Muscle layer of colon (tissue), 2 donors: ENCODE data around the gene MTHFS.

Source experiments
- H3K27ac ChIP-seq: one replicate; pipeline ENCODE4 v1.7.0; 2013; ENCODE audit warnings: low read depth, mild to moderate bottlenecking, low read length, moderate library complexity
- H3K27me3 ChIP-seq, 2 donors: one replicate each; pipeline ENCODE4 v1.7.0; 2013; ENCODE audit warnings: low read length in 2 of 2, mild to moderate bottlenecking in 2 of 2; ENCODE audit not compliant: insufficient read depth in 2 of 2, control insufficient read depth in 1 of 2
- H3K36me3 ChIP-seq: one replicate; pipeline ENCODE4 v1.7.0; 2013; ENCODE audit warnings: mild to moderate bottlenecking, low read length; ENCODE audit not compliant: insufficient read depth
- H3K4me1 ChIP-seq: one replicate; pipeline ENCODE4 v1.7.0; 2013; ENCODE audit warnings: mild to moderate bottlenecking, low read length; ENCODE audit not compliant: insufficient read depth
- H3K4me3 ChIP-seq, 2 donors: one replicate each; pipeline ENCODE4 v1.7.0; 2013; ENCODE audit warnings: low read length in 2 of 2, low read depth in 1 of 2, mild to moderate bottlenecking in 1 of 2, moderate library complexity in 1 of 2
- H3K9ac ChIP-seq: one replicate; pipeline ENCODE4 v1.7.0; 2013; ENCODE audit warnings: low read length
- H3K9me3 ChIP-seq: one replicate; pipeline ENCODE4 v1.7.0; 2013; ENCODE audit warnings: mild to moderate bottlenecking, low read length
- donor health status: abdominal sarcoma.
- donor health status: Adenocarcinoma of cecum.

The MTHFS gene

DNA sequence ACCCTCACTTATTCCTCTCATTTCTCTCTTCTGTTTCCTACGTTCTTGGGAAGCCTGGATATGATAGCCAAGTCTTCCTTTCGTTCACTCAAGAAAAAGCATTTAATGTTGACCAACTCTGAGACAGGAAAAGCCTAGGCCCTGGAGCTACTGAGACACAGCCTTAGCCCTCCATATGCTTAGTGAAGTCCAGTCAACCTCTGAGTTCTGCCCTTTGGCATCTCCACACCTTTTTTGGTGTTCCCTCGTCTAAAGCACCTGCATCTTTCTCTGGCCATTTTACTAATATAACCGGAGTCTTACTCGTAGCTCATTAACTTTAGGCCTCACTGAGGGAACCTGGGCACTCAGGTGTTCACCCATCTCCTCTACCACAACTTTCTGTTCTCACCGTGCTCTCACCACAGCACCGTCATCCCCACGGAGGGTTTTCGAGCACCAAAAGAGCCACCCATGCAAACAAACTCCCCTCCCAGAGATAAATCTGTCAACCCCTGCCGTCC is 632 bp downstream of the MTHFS start:
- no peaks in the 10 kb centered on the region for H3K27me3 ChIP-seq
- H3K9me3 ChIP-seq = no peaks in the 10 kb centered on the region
- no peaks in the 10 kb centered on the region for H3K36me3 ChIP-seq
- peak overlapping the region; percentile 56 to 79 for H3K4me3 ChIP-seq
- peak overlapping the region; percentile 76 for H3K9ac ChIP-seq
- H3K4me1 ChIP-seq = peaks cover 5% of the 10 kb centered on the region
- H3K27ac ChIP-seq = peak overlapping the region; percentile 74

DNA sequence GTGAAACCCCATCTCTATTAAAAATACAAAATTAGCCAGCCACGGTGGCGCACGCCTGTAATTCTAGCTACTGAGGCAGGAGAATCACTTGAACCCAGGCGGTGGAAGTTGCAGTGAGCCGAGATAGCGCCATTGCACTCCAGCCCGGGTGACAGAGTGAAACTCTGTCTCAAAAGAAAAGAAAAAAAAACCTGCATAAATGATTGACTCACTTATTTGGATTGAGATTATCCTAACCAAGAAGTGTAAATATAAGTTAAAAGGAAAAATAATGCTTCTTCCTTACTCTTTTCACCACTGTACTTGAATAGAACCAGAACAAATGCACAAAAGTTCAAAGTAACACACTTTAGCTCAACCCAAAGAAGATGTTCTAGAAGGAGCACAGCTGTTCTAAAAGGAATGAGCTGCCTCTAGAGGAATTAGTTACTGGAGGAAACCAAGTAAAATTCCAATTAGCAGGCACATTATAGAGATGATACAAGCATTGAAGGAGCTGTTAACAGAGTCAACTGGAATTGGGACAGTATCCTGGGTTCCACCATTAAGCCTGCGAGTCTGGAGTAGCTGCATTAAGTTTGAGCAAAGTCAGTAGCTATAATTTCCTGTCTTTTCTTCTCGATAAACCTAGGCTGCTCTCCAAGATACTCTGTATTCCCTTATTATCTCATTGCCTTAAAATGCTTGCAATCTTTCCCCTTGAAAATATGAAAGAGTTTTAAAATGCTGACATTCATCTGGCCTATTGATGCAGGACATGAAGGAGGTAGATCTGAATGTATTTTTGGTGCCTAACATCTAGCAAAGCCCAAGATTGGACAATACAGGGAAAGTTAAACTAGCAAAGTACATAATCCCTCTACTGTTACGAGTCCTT is 9.5 kb downstream of the MTHFS start:
- Histone ChIP-seq H3K9ac (no peak overlapping the region), H3K27ac (no peak overlapping the region), H3K27me3 (no peaks in the 10 kb centered on the region), H3K36me3 (peaks cover 24% of the 10 kb centered on the region), H3K4me3 (no peak overlapping the region), H3K4me1 (no peaks in the 10 kb centered on the region), H3K9me3 (no peaks in the 10 kb centered on the region)

DNA sequence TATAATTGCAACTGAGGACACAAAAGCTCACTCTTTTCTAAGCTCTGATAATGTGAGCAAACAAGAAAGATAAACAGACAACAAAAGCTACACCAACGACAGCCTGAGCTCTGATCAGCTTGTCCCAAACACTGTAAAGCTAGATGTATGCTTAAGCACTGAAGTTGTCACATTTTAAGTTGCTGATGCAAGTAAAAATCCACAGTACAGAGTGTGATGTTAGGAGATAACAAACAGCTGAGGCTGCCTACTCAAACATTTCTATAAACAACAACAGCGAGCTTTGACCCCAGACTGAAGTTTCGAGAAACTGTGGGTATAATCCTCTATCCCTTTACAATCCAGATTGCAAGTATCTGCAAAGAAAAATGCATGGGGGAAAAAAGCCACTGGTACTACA is 10.7 kb downstream of the MTHFS start:
- no peaks in the 10 kb centered on the region for H3K27me3 ChIP-seq
- no peak overlapping the region for H3K4me3 ChIP-seq
- H3K27ac ChIP-seq = no peak overlapping the region
- no peak overlapping the region for H3K9ac ChIP-seq
- H3K9me3 ChIP-seq = no peaks in the 10 kb centered on the region
- no peaks in the 10 kb centered on the region for H3K4me1 ChIP-seq
- H3K36me3 ChIP-seq = peaks cover 24% of the 10 kb centered on the region

DNA sequence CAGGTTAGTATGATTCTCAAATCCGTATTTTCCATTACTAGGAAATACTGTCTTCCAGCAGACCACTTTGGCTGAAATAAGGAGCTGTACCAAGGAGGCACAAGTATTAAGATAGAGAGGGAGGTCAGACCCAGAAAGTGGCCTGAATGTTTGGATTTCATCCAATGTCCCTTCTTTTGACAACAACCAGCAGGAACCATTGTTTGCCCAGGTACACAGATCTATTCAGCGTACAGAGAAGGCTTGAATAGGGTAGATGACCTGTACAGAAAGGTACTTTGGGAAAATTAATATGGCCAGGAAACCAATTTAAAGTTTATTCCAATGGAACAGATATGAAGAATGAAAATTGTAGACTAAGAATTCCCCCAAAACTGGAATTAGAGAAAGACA is 12.6 kb downstream of the MTHFS start:
- Histone ChIP-seq H3K27ac (no peak overlapping the region), H3K36me3 (peaks cover 24% of the 10 kb centered on the region), H3K9ac (no peak overlapping the region), H3K27me3 (no peaks in the 10 kb centered on the region), H3K9me3 (no peaks in the 10 kb centered on the region), H3K4me3 (no peak overlapping the region), H3K4me1 (no peaks in the 10 kb centered on the region)

DNA sequence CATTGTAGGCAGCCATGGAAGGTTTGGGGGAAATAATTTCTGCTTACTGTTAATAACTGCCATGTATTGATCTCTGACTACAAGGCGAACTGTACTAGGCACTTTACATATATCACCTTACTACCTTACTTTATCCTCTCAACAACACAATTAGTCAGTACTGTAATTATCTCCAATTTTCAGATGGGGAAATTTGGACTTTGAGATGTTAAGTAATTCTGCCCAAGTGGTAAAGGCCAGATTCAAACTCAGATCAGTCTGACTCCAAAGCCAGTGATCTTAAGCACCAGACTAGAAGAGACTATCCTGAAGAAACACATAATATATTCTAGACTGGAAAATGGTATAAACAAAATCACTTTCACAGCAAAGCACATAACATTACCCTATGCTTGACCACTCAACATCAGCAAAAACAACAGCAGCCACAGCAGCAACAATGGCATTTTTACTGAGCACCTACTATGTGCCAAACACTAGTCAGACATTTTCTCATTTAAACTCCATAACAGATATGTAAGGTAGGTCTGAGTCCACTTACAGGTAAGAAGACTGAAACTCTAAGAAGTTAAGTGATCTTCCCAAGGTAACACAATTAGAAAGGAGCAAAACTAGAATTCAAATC is 13.1 kb downstream of the MTHFS start:
- Histone ChIP-seq H3K27me3 (no peaks in the 10 kb centered on the region), H3K4me1 (no peaks in the 10 kb centered on the region), H3K9me3 (no peaks in the 10 kb centered on the region), H3K36me3 (peaks cover 24% of the 10 kb centered on the region), H3K27ac (no peak overlapping the region), H3K9ac (no peak overlapping the region), H3K4me3 (no peak overlapping the region)

DNA sequence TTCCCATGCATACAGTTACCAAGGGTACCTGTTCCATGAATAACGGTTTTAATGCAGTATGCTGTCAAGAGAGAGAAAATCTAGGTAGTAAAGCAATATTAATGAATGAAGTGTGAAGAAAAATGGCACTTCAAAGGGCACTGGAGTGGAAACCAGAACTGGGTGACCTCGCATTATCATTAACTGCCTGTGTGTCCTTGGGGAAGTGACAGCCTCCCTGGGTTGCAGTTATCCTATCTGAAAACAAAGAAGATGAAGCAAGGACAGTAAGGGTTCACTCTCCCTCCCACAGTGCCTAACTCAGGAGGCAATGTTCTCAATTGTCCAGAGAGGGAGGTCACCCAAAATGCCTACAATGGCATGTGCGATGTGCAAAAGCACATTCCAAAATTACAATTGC is 15.1 kb downstream of the MTHFS start:
- no peak overlapping the region for H3K4me3 ChIP-seq
- peaks cover 14% of the 10 kb centered on the region for H3K36me3 ChIP-seq
- H3K4me1 ChIP-seq = no peaks in the 10 kb centered on the region
- no peaks in the 10 kb centered on the region for H3K9me3 ChIP-seq
- no peaks in the 10 kb centered on the region for H3K27me3 ChIP-seq
- H3K27ac ChIP-seq = no peak overlapping the region
- H3K9ac ChIP-seq = no peak overlapping the region

DNA sequence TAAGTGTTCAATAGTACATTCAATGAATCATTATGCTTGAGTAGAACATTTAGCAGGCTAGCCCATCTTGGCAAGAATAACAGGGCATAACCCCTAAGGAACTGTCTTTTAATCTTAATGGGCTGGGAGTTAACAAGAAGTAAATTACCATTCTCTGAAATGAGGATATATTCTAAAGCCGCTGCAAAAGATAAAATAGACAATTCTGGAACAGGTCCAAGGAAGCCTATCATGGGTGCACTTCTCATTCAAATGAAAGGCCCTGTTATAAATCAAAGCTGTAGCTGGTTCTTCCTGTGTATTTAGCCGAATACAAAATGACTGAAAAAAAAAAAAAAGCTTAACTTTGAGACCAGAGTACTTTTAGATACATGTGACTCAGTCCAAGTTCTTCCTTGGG is 15.6 kb downstream of the MTHFS start:
- Histone ChIP-seq H3K4me3 (no peak overlapping the region), H3K9ac (no peak overlapping the region), H3K9me3 (no peaks in the 10 kb centered on the region), H3K27me3 (no peaks in the 10 kb centered on the region), H3K27ac (no peak overlapping the region), H3K36me3 (peaks cover 13% of the 10 kb centered on the region), H3K4me1 (no peaks in the 10 kb centered on the region)

DNA sequence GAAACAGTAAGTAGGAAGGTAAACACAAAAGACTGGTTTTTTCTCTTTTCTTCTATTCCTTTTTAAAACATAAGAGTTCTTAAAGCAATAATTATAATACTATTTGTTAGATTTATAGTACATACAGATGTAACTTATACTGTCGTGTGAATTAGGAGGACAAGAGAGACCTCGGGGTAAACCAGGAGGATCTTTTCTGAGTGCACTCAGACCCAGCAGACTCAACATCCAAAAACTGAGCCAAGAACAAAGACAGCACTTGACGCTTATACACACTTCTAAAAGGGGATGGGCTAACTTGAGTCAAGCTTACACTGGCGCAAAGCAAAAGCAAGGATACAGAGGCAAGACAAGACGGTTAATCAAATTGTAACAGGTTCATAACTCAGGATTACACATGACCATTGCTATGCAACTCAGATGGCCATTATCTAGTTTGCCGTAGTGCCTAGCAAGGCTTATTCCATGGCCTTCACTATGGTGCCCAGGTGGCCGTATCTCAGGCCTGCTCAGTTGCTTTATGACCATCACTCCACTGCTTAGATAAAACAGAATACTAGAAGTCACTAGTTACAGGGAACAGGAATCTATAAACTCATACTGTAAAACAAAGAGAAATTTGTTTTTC is 18.6 kb downstream of the MTHFS start:
- Histone ChIP-seq H3K27ac (no peak overlapping the region), H3K36me3 (peaks cover 6% of the 10 kb centered on the region), H3K27me3 (no peaks in the 10 kb centered on the region), H3K9me3 (no peaks in the 10 kb centered on the region), H3K4me1 (no peaks in the 10 kb centered on the region), H3K9ac (no peak overlapping the region), H3K4me3 (no peak overlapping the region)

DNA sequence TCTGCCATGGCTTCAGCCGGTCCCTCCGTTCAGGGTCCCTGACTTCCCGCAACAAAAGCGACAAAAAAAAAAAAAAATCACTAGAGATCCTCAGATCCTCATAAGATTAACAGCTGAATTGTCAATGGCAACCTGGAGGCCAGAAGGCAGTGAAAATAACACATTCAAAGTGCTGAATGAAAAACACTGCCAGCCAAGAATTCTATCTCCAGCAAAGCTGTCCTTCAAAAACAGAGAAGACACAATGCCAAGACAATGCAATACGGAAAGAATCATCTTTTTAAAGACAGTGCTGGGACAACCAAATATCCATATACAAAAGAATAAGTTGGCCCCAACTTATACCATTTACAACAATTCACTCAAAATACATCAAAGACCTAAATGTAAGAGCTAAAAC is 21.6 kb downstream of the MTHFS start:
- no peak overlapping the region for H3K4me3 ChIP-seq
- no peaks in the 10 kb centered on the region for H3K9me3 ChIP-seq
- H3K36me3 ChIP-seq = no peaks in the 10 kb centered on the region
- H3K27ac ChIP-seq = no peak overlapping the region
- H3K9ac ChIP-seq = no peak overlapping the region
- H3K4me1 ChIP-seq = no peaks in the 10 kb centered on the region
- H3K27me3 ChIP-seq = no peaks in the 10 kb centered on the region

DNA sequence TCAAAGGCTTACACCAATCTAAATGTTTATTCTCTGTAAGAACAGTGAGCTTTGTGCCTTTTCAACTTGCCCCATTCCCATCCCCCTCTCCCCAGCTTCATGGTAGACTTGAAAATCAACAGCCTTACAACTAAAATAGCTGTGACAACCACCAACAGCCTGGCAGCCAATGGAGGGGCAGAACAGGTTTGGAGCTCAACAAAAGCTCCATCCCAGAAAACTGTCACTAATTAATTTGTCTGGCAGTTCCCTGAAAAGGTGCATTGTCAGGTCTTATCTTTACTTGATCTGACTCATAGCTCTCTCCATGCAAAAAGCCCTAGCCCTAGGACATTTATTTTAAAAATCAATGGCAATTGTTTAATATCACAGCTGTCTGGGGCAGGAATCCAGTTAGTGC is 22.6 kb downstream of the MTHFS start:
- H3K9me3 ChIP-seq = no peaks in the 10 kb centered on the region
- no peaks in the 10 kb centered on the region for H3K36me3 ChIP-seq
- H3K27ac ChIP-seq = no peak overlapping the region
- no peaks in the 10 kb centered on the region for H3K4me1 ChIP-seq
- no peak overlapping the region for H3K9ac ChIP-seq
- H3K27me3 ChIP-seq = no peaks in the 10 kb centered on the region
- no peak overlapping the region for H3K4me3 ChIP-seq

DNA sequence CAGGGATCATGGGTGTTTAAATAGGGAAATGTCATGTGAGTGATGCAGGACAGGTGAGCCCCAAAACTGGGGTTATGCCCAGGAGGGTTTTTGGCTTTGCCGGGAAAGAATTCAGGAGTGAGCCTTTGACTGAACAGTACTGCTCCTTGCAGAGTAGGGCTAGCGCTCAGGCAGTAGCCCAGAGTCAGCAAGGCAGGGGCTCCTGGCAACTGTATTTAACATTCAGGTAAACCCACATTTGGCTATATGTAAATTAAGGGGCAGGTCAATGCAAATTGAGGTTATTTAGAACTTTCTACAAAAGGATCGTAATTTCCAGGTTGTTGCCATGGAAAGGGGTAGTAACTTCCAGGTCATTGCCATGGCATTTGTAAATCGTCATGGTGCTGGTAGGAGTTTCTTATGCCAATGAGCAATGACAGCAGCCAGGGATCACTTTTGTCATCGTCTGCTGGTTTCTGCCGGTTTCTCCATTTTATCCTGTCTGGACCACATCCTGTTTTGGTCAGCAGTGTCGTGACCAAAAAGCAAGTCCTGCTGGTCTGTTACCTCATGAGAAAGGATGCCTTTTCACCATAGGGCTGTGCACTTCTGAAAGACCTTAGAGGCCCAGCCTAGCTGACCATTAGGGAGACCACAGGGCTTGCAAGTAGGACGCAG is 24.3 kb downstream of the MTHFS start:
- H3K27me3 ChIP-seq = no peaks in the 10 kb centered on the region
- H3K27ac ChIP-seq = no peak overlapping the region
- no peaks in the 10 kb centered on the region for H3K4me1 ChIP-seq
- H3K4me3 ChIP-seq = no peak overlapping the region
- no peaks in the 10 kb centered on the region for H3K9me3 ChIP-seq
- no peak overlapping the region for H3K9ac ChIP-seq
- H3K36me3 ChIP-seq = no peaks in the 10 kb centered on the region
